GM12878 (cell line): ENCODE data around the gene CSNK2A1. TPM values are rescaled to one million over a fixed set of nuclear protein-coding genes. Genes with fewer than 3 reads are reported as not detected.

Source experiments
- ATAC-seq: fragments of 200-7000 bp; cut with Tn5 transposase; 3 replicates; pipeline ENCODE4 v1.9.1; 2020; ENCODE audit warnings: mild to moderate bottlenecking, moderate library complexity
- BruUV-seq: library from RNA; stranded (reverse); fragments of 400-500 nt; replicated peaks from 2 replicates; lab custom pipeline; 2021; lab: Mats Ljungman, UMichigan
- CTCF ChIA-PET: fragments of 300-600 bp; sonication (Branson Sonifier 250); formaldehyde crosslinking; extraction: SDS; loops from one replicate; lab custom pipeline; 2021; ENCODE audit warnings: inconsistent platforms; lab: Yijun Ruan, JAX
- POLR2A ChIA-PET: fragments of 350-600 bp; formaldehyde crosslinking; extraction: SDS; loops from one replicate; lab custom pipeline; 2021; ENCODE audit warnings: inconsistent platforms; lab: Charles Lee
- RAD21 ChIA-PET: fragments of 300-600 bp; sonication (Branson Sonifier 250); formaldehyde crosslinking; loops from one replicate; lab custom pipeline; 2023; ENCODE audit warnings: antibody characterized with exemption; ENCODE audit not compliant: unreplicated experiment; lab: Charles Lee
- SMC1A ChIA-PET: fragments of 300-600 bp; sonication (Branson Sonifier 250); formaldehyde crosslinking; loops from one replicate; lab custom pipeline; 2023; ENCODE audit not compliant: unreplicated experiment, uncharacterized antibody; lab: Charles Lee
- DNase-seq: peaks from one replicate; pipeline ENCODE4 v3.0.0-alpha.2; 2011; ENCODE audit warnings: low read depth, low spot score
- FAIRE-seq: peaks from 3 replicates; lab custom pipeline; 2011; peaks lifted over from hg19 to GRCh38; lab: Jason Lieb, UNC
- H2AFZ ChIP-seq: 2 replicates; pipeline ENCODE4 v1.6.0; 2011; ENCODE audit warnings: low read depth, low read length, control low read depth; ENCODE audit not compliant: control insufficient read depth
- H3K27ac ChIP-seq: 2 replicates; pipeline ENCODE4 v1.5.1; 2011; ENCODE audit warnings: control low read depth; ENCODE audit not compliant: control insufficient read depth, insufficient read depth
- H3K27me3 ChIP-seq, 2 experiments: replicated peaks in 1 of 2; 2 replicates each; pipeline versions ENCODE4 v1.6.0 to v1.6.1; 2011; ENCODE audit warnings: low read length in 1 of 2; ENCODE audit not compliant: control insufficient read depth in 2 of 2, insufficient read depth in 2 of 2
- H3K36me3 ChIP-seq, 2 experiments: 2 replicates each; pipeline ENCODE4 v1.5.1; 2011; ENCODE audit warnings: low read length in 1 of 2; ENCODE audit not compliant: control insufficient read depth in 2 of 2, insufficient read depth in 2 of 2
- H3K4me1 ChIP-seq: 2 replicates; pipeline ENCODE4 v1.6.1; 2011; ENCODE audit warnings: mild to moderate bottlenecking, low read length, moderate library complexity, mixed read lengths; ENCODE audit not compliant: control insufficient read depth, insufficient read depth
- H3K4me2 ChIP-seq: 2 replicates; pipeline ENCODE4 v1.6.0; 2011; ENCODE audit warnings: control low read depth; ENCODE audit not compliant: control insufficient read depth, insufficient read depth
- H3K4me3 ChIP-seq: fragments of 200-600 bp; sonication (generic); 2 replicates; pipeline ENCODE4 v1.5.1; 2016
- H3K79me2 ChIP-seq: 2 replicates; pipeline ENCODE4 v1.6.0; 2011; ENCODE audit warnings: low read length; ENCODE audit not compliant: control insufficient read depth, insufficient read depth
- H3K9ac ChIP-seq: 2 replicates; pipeline ENCODE4 v1.8.0; 2011; ENCODE audit warnings: low read length, control low read depth, mixed read lengths; ENCODE audit not compliant: control insufficient read depth, insufficient read depth
- H3K9me3 ChIP-seq: replicated peaks from 3 replicates; pipeline ENCODE4 v1.5.1; 2011; ENCODE audit warnings: mild to moderate bottlenecking, low read length; ENCODE audit not compliant: control insufficient read depth, insufficient read depth
- H4K20me1 ChIP-seq: 2 replicates; pipeline ENCODE4 v1.6.0; 2011; ENCODE audit not compliant: control insufficient read depth, insufficient read depth
- BRCA1 ChIP-seq: IDR thresholded peaks from 2 replicates; pipeline ENCODE4 v1.6.1; 2011; ENCODE audit warnings: low read depth, low read length, improper control_type of control experiment
- CBX3 ChIP-seq: fragments of 200-600 bp; sonication (generic); IDR thresholded peaks from 2 replicates; pipeline ENCODE4 v1.6.1; 2016; ENCODE audit warnings: low read depth, borderline replicate concordance
- E2F4 ChIP-seq: IDR thresholded peaks from 2 replicates; pipeline ENCODE4 v1.6.1; 2012; ENCODE audit warnings: low read depth, low read length, improper control_type of control experiment
- EP300 ChIP-seq, 2 experiments: fragments of 150-350 bp in 1 of 2; IDR thresholded peaks; 2 replicates each; pipeline ENCODE4 v1.6.1; 2011 to 2012; ENCODE audit warnings: low read depth in 2 of 2, low read length in 2 of 2, borderline replicate concordance in 1 of 2, improper control_type of control experiment in 1 of 2, inconsistent platforms in 1 of 2; ENCODE audit not compliant: control insufficient read depth in 1 of 2
- IRF4 ChIP-seq: IDR thresholded peaks from 2 replicates; pipeline ENCODE4 v1.6.1; 2011; ENCODE audit warnings: low read depth, low read length
- RELA ChIP-seq: fragments of 450-650 bp; IDR thresholded peaks from 2 replicates; pipeline ENCODE4 v1.8.0; 2014; ENCODE audit warnings: borderline replicate concordance; ENCODE audit not compliant: partially characterized antibody
- SREBF1 ChIP-seq: IDR thresholded peaks from 2 replicates; pipeline ENCODE4 v1.6.1; 2012; ENCODE audit warnings: mild to moderate bottlenecking, low read length
- TCF7 ChIP-seq: IDR thresholded peaks from 2 replicates; pipeline ENCODE4 v1.6.1; 2014; ENCODE audit warnings: antibody characterized with exemption, borderline replicate concordance
- WRNIP1 ChIP-seq: IDR thresholded peaks from 2 replicates; pipeline ENCODE4 v1.6.1; 2011; ENCODE audit warnings: low read depth, low read length, improper control_type of control experiment, borderline replicate concordance
- WGBS: methylation state at CpG from one replicate; pipeline ENCODE4 v1.1.6; 2016; ENCODE audit warnings: low lambda C conversion rate; ENCODE audit not compliant: insufficient replicate concordance, insufficient coverage; ENCODE audit errors: missing lambda C conversion rate; 5-methylcytosine and 5-hydroxymethylcytosine counted together
- in situ Hi-C: fragments of 300-500 bp; cut with MboI; formaldehyde crosslinking; loops from 9 replicates; pipeline ENCODE4 v1.14.3; 2018; ENCODE audit warnings: mixed read lengths
- intact Hi-C: fragments of 100-400 bp; cut with micrococcal nuclease; formaldehyde crosslinking; loops from one replicate; pipeline ENCODE4 v1.14.2; 2022; ENCODE audit not compliant: unreplicated experiment
- polyA plus RNA-seq, 11 experiments: library from polyadenylated mRNA; depleted of rRNA in 4 of 11; unstranded in 6 of 11; stranded (reverse) in 5 of 11; fragments of >200 nt; fragmentation: Nextera tagmentation in 4 of 11; fragmentation: Illumina TruSeq in 1 of 11; extraction: Ambion mirVana in 4 of 11; extraction: Trizol in 1 of 11; gene quantifications; 1 replicate in 1 of 11; 2 replicates in 10 of 11; pipeline versions ENCODE4 v1.2.1 to v1.2.3, GENCODE V29; 2011 to 2016; ENCODE audit warnings: inconsistent platforms in 2 of 11, missing spikeins in 2 of 11, low read depth in 1 of 11
- total RNA-seq, 4 experiments: library from RNA; depleted of rRNA in 3 of 4; stranded (reverse); fragments of >200 nt in 3 of 4; fragmentation: Illumina TruSeq in 1 of 4; extraction: Trizol in 1 of 4; gene quantifications; 2 replicates each; pipeline versions ENCODE4 v1.2.1 to v1.2.3, GENCODE V29; 2013 to 2021
- TF ChIP-seq, protein P1 (sequence below): fragments of 450-650 bp; IDR thresholded peaks from 2 replicates; pipeline ENCODE4 v1.6.1; 2017; ENCODE audit warnings: mild to moderate bottlenecking, low read depth, inconsistent platforms; ENCODE audit not compliant: poor library complexity, severe bottlenecking

The CSNK2A1 gene
- total and polyA plus RNA-seq, 10 of the 15 experiments (the other 5 are each of a cell fraction or from before 2014, with no cell fraction given) = 47.6 to 199 (median 95.0) TPM

- Histone ChIP-seq H3K4me1 (no peaks in the 10 kb centered on the region), H3K4me3 (no peak overlapping the region), H3K36me3 (peaks cover 5 to 28% of the 10 kb centered on the region in 2 experiments), H4K20me1 (no peaks in the 10 kb centered on the region; the same call in none of the 2 replicates), H3K9me3 (no peaks in the 10 kb centered on the region), H3K9ac (no peak overlapping the region), H3K27me3 (no peaks in the 10 kb centered on the region), H2AFZ (no peak overlapping the region)
- FAIRE-seq = no peak
- ChIA-PET POLR2A (no interaction called here), SMC1A (no interaction called here)
- no peak for ATAC-seq
- over 99% methylated on average over 5 of the region's 5 CpGs for WGBS
- TF ChIP-seq RELA = no peak
- TF ChIP-seq, all 136 proteins: peak for 0
- ChIA-PET CTCF (interaction anchor here (1.1 to 2.0 kb wide), 2 partner anchors 12 to 14 kb away, joined by 3 to 6 read pairs; no protein-coding TSS in a partner anchor), RAD21 (no interaction called here)
- no peak overlapping the region for H3K27ac ChIP-seq
- intact Hi-C loops = no loop called here
- no TSS peak for BruUV-seq
- no peak for DNase-seq
- H3K4me2 ChIP-seq = no peak overlapping the region
- H3K79me2 ChIP-seq = peaks cover 4% of the 10 kb centered on the region
- in situ Hi-C loops = no loop called here
These were observed 97.9 kb downstream of the CSNK2A1 start for GRCh38 chr20:445514-446336.

- ChIA-PET RAD21 (no interaction called here), CTCF (interaction anchor here (1.1 to 2.0 kb wide), 2 partner anchors 12 to 13 kb away, joined by 3 to 6 read pairs; no protein-coding TSS in a partner anchor), SMC1A (no interaction called here), POLR2A (no interaction called here)
- peaks cover 4% of the 10 kb centered on the region for H3K79me2 ChIP-seq
- intact Hi-C loops = no loop called here
- no peak for DNase-seq
- H3K9me3 ChIP-seq = no peaks in the 10 kb centered on the region
- H3K36me3 ChIP-seq = peaks cover 8 to 35% of the 10 kb centered on the region in 2 experiments
- H3K4me1 ChIP-seq = no peaks in the 10 kb centered on the region; the same call in 1 of the 2 replicates
- no peak for TF ChIP-seq E2F4
- no peak for TF ChIP-seq SREBF1
- TF ChIP-seq IRF4 = no peak
- TF ChIP-seq CBX3 = no peak
- TF ChIP-seq EP300 (IDR thresholded peaks at IDR 0.05; ENCODE audit: borderline replicate concordance in 1 of 2, control insufficient read depth in 1 of 2, low read depth in 2 of 2, low read length in 2 of 2) = no peak
- TF ChIP-seq TCF7 = no peak
- TF ChIP-seq WRNIP1 = no peak
- no peak for TF ChIP-seq BRCA1
- TF ChIP-seq, protein P1, sequence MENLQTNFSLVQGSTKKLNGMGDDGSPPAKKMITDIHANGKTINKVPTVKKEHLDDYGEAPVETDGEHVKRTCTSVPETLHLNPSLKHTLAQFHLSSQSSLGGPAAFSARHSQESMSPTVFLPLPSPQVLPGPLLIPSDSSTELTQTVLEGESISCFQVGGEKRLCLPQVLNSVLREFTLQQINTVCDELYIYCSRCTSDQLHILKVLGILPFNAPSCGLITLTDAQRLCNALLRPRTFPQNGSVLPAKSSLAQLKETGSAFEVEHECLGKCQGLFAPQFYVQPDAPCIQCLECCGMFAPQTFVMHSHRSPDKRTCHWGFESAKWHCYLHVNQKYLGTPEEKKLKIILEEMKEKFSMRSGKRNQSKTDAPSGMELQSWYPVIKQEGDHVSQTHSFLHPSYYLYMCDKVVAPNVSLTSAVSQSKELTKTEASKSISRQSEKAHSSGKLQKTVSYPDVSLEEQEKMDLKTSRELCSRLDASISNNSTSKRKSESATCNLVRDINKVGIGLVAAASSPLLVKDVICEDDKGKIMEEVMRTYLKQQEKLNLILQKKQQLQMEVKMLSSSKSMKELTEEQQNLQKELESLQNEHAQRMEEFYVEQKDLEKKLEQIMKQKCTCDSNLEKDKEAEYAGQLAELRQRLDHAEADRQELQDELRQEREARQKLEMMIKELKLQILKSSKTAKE = no peak
- WGBS = 95% methylated on average over 12 of the region's 12 CpGs
- no peak overlapping the region for H3K4me3 ChIP-seq
- no peak overlapping the region for H3K27ac ChIP-seq
- H2AFZ ChIP-seq = no peak overlapping the region
- FAIRE-seq = no peak
- no peaks in the 10 kb centered on the region; the same call in none of the 2 replicates for H4K20me1 ChIP-seq
- in situ Hi-C loops = no loop called here
- no peak overlapping the region for H3K9ac ChIP-seq
- ATAC-seq = no peak
- H3K4me2 ChIP-seq = no peak overlapping the region
- no TSS peak for BruUV-seq
- no peaks in the 10 kb centered on the region for H3K27me3 ChIP-seq
These were observed 98.6 kb downstream of the CSNK2A1 start for GRCh38 chr20:444862-445426.
